ENCODE results near the gene RABGAP1L. TPM values are rescaled to one million over a fixed set of nuclear protein-coding genes. Genes with fewer than 3 reads are reported as not detected.

The RABGAP1L gene
- 100 to 1,000 TPM in 1 of 4 donors, 10 to 100 TPM in 3; 31.2 to 115 (median 62.5) TPM for total RNA-seq

GRCh38 chr1:174159252-174160108 is at the start of gene RABGAP1L:
RABGAP1L (plus strand) TSS chr1:174159520.
- Histone ChIP-seq H3K4me1 (peaks cover 0 to 33% (median 4%) of the 10 kb centered on the region in 3 donors), H3K36me3 (no peaks in the 10 kb centered on the region), H3K27ac (peak within 1 kb of the TSS; percentile 92 to 97 (median 96)), H3K4me3 (peak within 1 kb of the TSS; percentile 82 to 97), H3K27me3 (no peaks in the 10 kb centered on the region), H3K9me3 (no peaks in the 10 kb centered on the region)
- ATAC-seq, result peak; percentile 96
- TF ChIP-seq EP300 (IDR thresholded peaks at IDR 0.05) (no peak), POLR2A (IDR thresholded peaks at IDR 0.05) (peak; percentile 85 to 89), POLR2AphosphoS5 (IDR thresholded peaks at IDR 0.05) (peak; percentile 96)
- TF ChIP-seq, protein P1, sequence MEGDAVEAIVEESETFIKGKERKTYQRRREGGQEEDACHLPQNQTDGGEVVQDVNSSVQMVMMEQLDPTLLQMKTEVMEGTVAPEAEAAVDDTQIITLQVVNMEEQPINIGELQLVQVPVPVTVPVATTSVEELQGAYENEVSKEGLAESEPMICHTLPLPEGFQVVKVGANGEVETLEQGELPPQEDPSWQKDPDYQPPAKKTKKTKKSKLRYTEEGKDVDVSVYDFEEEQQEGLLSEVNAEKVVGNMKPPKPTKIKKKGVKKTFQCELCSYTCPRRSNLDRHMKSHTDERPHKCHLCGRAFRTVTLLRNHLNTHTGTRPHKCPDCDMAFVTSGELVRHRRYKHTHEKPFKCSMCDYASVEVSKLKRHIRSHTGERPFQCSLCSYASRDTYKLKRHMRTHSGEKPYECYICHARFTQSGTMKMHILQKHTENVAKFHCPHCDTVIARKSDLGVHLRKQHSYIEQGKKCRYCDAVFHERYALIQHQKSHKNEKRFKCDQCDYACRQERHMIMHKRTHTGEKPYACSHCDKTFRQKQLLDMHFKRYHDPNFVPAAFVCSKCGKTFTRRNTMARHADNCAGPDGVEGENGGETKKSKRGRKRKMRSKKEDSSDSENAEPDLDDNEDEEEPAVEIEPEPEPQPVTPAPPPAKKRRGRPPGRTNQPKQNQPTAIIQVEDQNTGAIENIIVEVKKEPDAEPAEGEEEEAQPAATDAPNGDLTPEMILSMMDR (IDR thresholded peaks at IDR 0.05), result no peak
- 0% methylated on average over 1 of the region's 98 CpGs; no CpG with 5 or more reads in 1 of the 2 donors for WGBS, 2 donors (ENCODE audit: low coverage in 1 of 2)

- H3K4me1 ChIP-seq, result peaks cover 0 to 27% (median 4%) of the 10 kb centered on the region in 3 donors
- no peak overlapping the region for H3K27ac ChIP-seq
- 77 to 83% methylated on average over 1 of the region's 1 CpG for WGBS, 2 donors (ENCODE audit: low coverage in 1 of 2)
- TF ChIP-seq, protein P1 (IDR thresholded peaks at IDR 0.05), result no peak
- no peak for TF ChIP-seq EP300 (IDR thresholded peaks at IDR 0.05)
- TF ChIP-seq POLR2AphosphoS5 (IDR thresholded peaks at IDR 0.05), result no peak
- no peak for TF ChIP-seq POLR2A (IDR thresholded peaks at IDR 0.05)
- H3K27me3 ChIP-seq, result no peaks in the 10 kb centered on the region
- no peak overlapping the region for H3K4me3 ChIP-seq
- H3K9me3 ChIP-seq, result no peaks in the 10 kb centered on the region
- ATAC-seq, result no peak
- H3K36me3 ChIP-seq, result no peaks in the 10 kb centered on the region
Measured at GRCh38 chr1:174110053-174110452, 49.3 kb upstream of the RABGAP1L start.

- Histone ChIP-seq H3K4me1 (peaks cover 0 to 29% (median 4%) of the 10 kb centered on the region in 3 donors), H3K27ac (peak overlapping the region; percentile 27 to 77 (median 49)), H3K36me3 (no peaks in the 10 kb centered on the region), H3K4me3 (peak overlapping the region; percentile 8 to 23), H3K27me3 (no peaks in the 10 kb centered on the region), H3K9me3 (no peaks in the 10 kb centered on the region)
- ATAC-seq, result no peak
- no peak for TF ChIP-seq EP300 (IDR thresholded peaks at IDR 0.05)
- TF ChIP-seq, protein P1 (IDR thresholded peaks at IDR 0.05), result no peak
- no peak for TF ChIP-seq POLR2AphosphoS5 (IDR thresholded peaks at IDR 0.05)
- TF ChIP-seq POLR2A (IDR thresholded peaks at IDR 0.05), result no peak
- 3 to 13% methylated on average over 5 of the region's 5 CpGs for WGBS, 2 donors (ENCODE audit: low coverage in 1 of 2)
Measured at GRCh38 chr1:174112489-174113162, 46.7 kb upstream of the RABGAP1L start.

DNA sequence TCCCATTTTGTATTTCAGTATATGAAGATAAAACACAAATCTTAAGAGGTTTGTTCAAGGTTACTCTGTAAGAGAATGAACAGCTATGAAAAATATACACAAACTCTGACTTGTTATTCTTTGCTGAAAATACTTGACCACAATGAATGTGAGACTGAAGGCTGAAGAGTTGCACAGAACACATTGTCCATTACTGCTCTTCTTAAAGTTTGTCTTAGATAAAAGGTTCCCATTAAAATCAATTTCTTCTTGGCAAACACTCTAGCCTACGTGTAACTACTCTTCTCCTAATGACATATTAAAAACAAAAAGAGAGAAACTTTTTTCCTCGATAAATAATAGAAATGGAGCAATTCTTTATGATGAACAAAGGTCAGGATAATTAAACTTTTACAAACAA is 45.2 kb upstream of the RABGAP1L start:
- Histone ChIP-seq H3K4me1 (peaks cover 0 to 38% (median 4%) of the 10 kb centered on the region in 3 donors), H3K9me3 (no peaks in the 10 kb centered on the region), H3K27ac (peak overlapping the region in 2 of 4 donors; percentile 54 to 77), H3K36me3 (no peaks in the 10 kb centered on the region), H3K27me3 (no peaks in the 10 kb centered on the region), H3K4me3 (no peak overlapping the region)
- 4 to 28% methylated on average over 2 of the region's 2 CpGs for WGBS, 2 donors (ENCODE audit: low coverage in 1 of 2)
- ATAC-seq, result no peak
- TF ChIP-seq, protein P1 (IDR thresholded peaks at IDR 0.05), result no peak
- TF ChIP-seq POLR2A (IDR thresholded peaks at IDR 0.05), result no peak

Data from gastroesophageal sphincter (tissue), 4 donors.